Keratinocyte (primary cell): ENCODE data around the gene FARP1. TPM values are rescaled to one million over a fixed set of nuclear protein-coding genes. Genes with fewer than 3 reads are reported as not detected.

ENCODE experiments used
- DNase-seq: peaks from one replicate; pipeline ENCODE4 v3.0.0-alpha.2; 2011; ENCODE audit warnings: low read depth, missing footprints, low spot score
- FAIRE-seq: peaks from 2 replicates; lab custom pipeline; 2011; peaks lifted over from hg19 to GRCh38; lab: Jason Lieb, UNC
- H2AFZ ChIP-seq: 2 replicates; pipeline ENCODE4 v1.6.0; 2012; ENCODE audit warnings: low read length, control low read depth, inconsistent platforms; ENCODE audit not compliant: control insufficient read depth
- H3K27ac ChIP-seq: 2 replicates; pipeline ENCODE4 v1.5.1; 2011; ENCODE audit warnings: low read length; ENCODE audit not compliant: control insufficient read depth, insufficient read depth
- H3K27me3 ChIP-seq: 3 replicates; pipeline ENCODE4 v1.6.0; 2011; ENCODE audit warnings: low read length; ENCODE audit not compliant: control insufficient read depth, insufficient read depth; ENCODE audit errors: extremely low read depth
- H3K36me3 ChIP-seq, 2 experiments: 2 replicates in 1 of 2; 3 replicates in 1 of 2; pipeline ENCODE4 v1.5.1; 2011; ENCODE audit warnings: low read length in 2 of 2, mild to moderate bottlenecking in 1 of 2; ENCODE audit not compliant: control insufficient read depth in 2 of 2, insufficient read depth in 2 of 2; ENCODE audit errors: extremely low read depth in 1 of 2
- H3K4me1 ChIP-seq: 3 replicates; pipeline ENCODE4 v1.5.1; 2011; ENCODE audit warnings: low read length; ENCODE audit not compliant: control insufficient read depth, insufficient read depth; ENCODE audit errors: extremely low read depth
- H3K4me2 ChIP-seq: 3 replicates; pipeline ENCODE4 v1.6.0; 2011; ENCODE audit warnings: low read depth, low read length; ENCODE audit not compliant: control insufficient read depth, insufficient read depth; ENCODE audit errors: extremely low read depth
- H3K4me3 ChIP-seq, 3 experiments: fragments of 200-600 bp in 1 of 3; sonication (generic) in 1 of 3; 2 replicates in 2 of 3; 3 replicates in 1 of 3; pipeline ENCODE4 v1.5.1; 2011 to 2016; ENCODE audit warnings: low read length in 3 of 3, mild to moderate bottlenecking in 3 of 3, control low read depth in 2 of 3, inconsistent platforms in 1 of 3, low read depth in 1 of 3, mixed read lengths in 1 of 3, mixed run types in 1 of 3, moderate library complexity in 1 of 3; ENCODE audit not compliant: control insufficient read depth in 2 of 3, insufficient read depth in 2 of 3; ENCODE audit errors: extremely low read depth in 1 of 3
- H3K79me2 ChIP-seq: 2 replicates; pipeline ENCODE4 v1.6.0; 2012; ENCODE audit warnings: low read length; ENCODE audit not compliant: control insufficient read depth, insufficient read depth
- H3K9ac ChIP-seq: 3 replicates; pipeline ENCODE4 v1.6.0; 2011; ENCODE audit warnings: low read length; ENCODE audit not compliant: control insufficient read depth, insufficient read depth; ENCODE audit errors: extremely low read depth
- H3K9me1 ChIP-seq: 3 replicates; pipeline ENCODE4 v1.6.0; 2011; ENCODE audit warnings: low read length; ENCODE audit not compliant: control insufficient read depth, insufficient read depth; ENCODE audit errors: extremely low read depth
- H3K9me3 ChIP-seq: 2 replicates; pipeline ENCODE4 v1.5.1; 2012; ENCODE audit warnings: low read depth, low read length; ENCODE audit not compliant: control insufficient read depth
- H4K20me1 ChIP-seq: 3 replicates; pipeline ENCODE4 v1.6.0; 2011; ENCODE audit warnings: low read length; ENCODE audit not compliant: control insufficient read depth, insufficient read depth; ENCODE audit errors: extremely low read depth
- CTCF ChIP-seq, 3 experiments: IDR thresholded peaks in 1 of 3; conservative IDR thresholded peaks in 1 of 3; optimal IDR thresholded peaks in 1 of 3; 2 replicates in 2 of 3; 3 replicates in 1 of 3; pipeline versions ENCODE3 to v1.5.1; 2011; ENCODE audit warnings: low read length in 3 of 3, mild to moderate bottlenecking in 3 of 3, moderate library complexity in 2 of 3, control low read depth in 1 of 3, inconsistent platforms in 1 of 3; ENCODE audit not compliant: insufficient read depth in 2 of 3; ENCODE audit errors: extremely low read depth in 1 of 3
- EZH2 ChIP-seq: IDR thresholded peaks from one replicate; pipeline ENCODE4 v1.6.1; 2012; ENCODE audit warnings: inconsistent platforms, mild to moderate bottlenecking, low read length, moderate library complexity
- dilution Hi-C: fragments of 300-500 bp; cut with MboI; formaldehyde crosslinking; loops from one replicate; pipeline ENCODE4 v1.7.0; 2020; ENCODE audit warnings: low sequenced_read_pairs; ENCODE audit not compliant: extremely low pct_ligation_motif_present
- polyA plus RNA-seq, 5 experiments: library from polyadenylated mRNA; depleted of rRNA in 3 of 5; stranded (reverse) in 3 of 5; stranded (forward) in 1 of 5; unstranded in 1 of 5; fragments of >200 nt; gene quantifications; 1 replicate in 1 of 5; 2 replicates in 3 of 5; 3 replicates in 1 of 5; pipeline versions ENCODE4 v1.2.1 to v1.2.3, GENCODE V29; 2011 to 2012; ENCODE audit warnings: missing spikeins in 2 of 5, low read depth in 1 of 5, low replicate concordance in 1 of 5

FARP1 gene
- polyA plus RNA-seq, 1 donor (not counting 4 experiments of a cell fraction or from before 2014, with no cell fraction given): 10.3 TPM

- no peak overlapping the region for H3K4me2 ChIP-seq
- H2AFZ ChIP-seq: no peak overlapping the region
- DNase-seq: no peak
- H3K4me3 ChIP-seq: no peak overlapping the region
- no peak overlapping the region for H3K27ac ChIP-seq
- dilution Hi-C loops: no loop called here
- H3K9me3 ChIP-seq: no peaks in the 10 kb centered on the region
- no peaks in the 10 kb centered on the region for H3K4me1 ChIP-seq
- H3K79me2 ChIP-seq: no peaks in the 10 kb centered on the region
- no peaks in the 10 kb centered on the region for H3K36me3 ChIP-seq
- H3K27me3 ChIP-seq: no peaks in the 10 kb centered on the region
- no peak for FAIRE-seq
- H3K9ac ChIP-seq: no peak overlapping the region
- H4K20me1 ChIP-seq: no peaks in the 10 kb centered on the region
- no peak for TF ChIP-seq CTCF (optimal IDR thresholded peaks at IDR 0.05 in 1 of 3, IDR thresholded peaks at IDR 0.05 in 1 of 3, conservative IDR thresholded peaks at IDR 0.05 in 1 of 3; ENCODE audit: extremely low read depth in 1 of 3, insufficient read depth in 2 of 3, low read length in 3 of 3)
- H3K9me1 ChIP-seq: no peaks in the 10 kb centered on the region
Observed at GRCh38 chr13:98333486-98333885, 190.6 kb downstream of the FARP1 start.

DNA sequence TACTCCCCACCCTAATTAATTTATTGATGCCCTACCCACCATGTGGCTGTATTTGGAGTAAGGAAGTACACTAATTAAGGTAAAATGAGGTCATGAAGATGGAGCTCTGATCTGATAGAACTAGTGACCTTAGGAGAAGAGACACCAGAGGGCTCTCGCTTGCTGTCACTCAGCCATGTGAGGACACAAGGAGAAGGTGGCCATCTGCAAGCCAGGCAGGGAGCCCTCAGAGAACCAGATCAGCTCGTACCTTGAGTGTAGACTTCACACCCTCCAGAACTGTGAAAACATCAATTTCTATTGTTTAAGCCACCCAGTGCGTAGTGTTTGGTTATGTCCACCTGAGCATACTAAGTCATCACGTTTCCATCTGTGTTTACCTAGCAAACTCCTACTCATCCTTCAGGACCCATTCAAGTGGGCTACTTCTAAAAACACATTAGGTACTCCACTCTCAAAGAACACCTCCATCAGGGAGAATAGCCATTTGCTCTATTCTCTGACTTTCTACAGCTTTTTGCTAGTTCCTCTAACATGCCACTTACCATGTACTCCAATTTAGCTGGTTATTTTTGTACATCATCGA, 191.8 kb downstream of the FARP1 start:
- H3K4me3 ChIP-seq: no peak overlapping the region
- H3K27ac ChIP-seq: no peak overlapping the region
- no peaks in the 10 kb centered on the region for H3K9me1 ChIP-seq
- dilution Hi-C loops: no loop called here
- H3K9ac ChIP-seq: no peak overlapping the region
- no peaks in the 10 kb centered on the region for H3K27me3 ChIP-seq
- H3K36me3 ChIP-seq: no peaks in the 10 kb centered on the region
- no peak overlapping the region for H2AFZ ChIP-seq
- TF ChIP-seq EZH2 (no peak), CTCF (optimal IDR thresholded peaks at IDR 0.05 in 1 of 3, IDR thresholded peaks at IDR 0.05 in 1 of 3, conservative IDR thresholded peaks at IDR 0.05 in 1 of 3; ENCODE audit: extremely low read depth in 1 of 3, insufficient read depth in 2 of 3, low read length in 3 of 3) (no peak)
- no peaks in the 10 kb centered on the region for H3K4me1 ChIP-seq
- H3K9me3 ChIP-seq: no peaks in the 10 kb centered on the region
- no peak for DNase-seq
- FAIRE-seq: no peak
- H3K4me2 ChIP-seq: no peak overlapping the region
- H4K20me1 ChIP-seq: no peaks in the 10 kb centered on the region
- no peaks in the 10 kb centered on the region for H3K79me2 ChIP-seq
